NT2/D1 (cell line): Measurements from ENCODE around the gene PTPRN2.
"Not testable (repeated sequence)": the region's sequence is repeated elsewhere in the genome, so short reads cannot be mapped to it uniquely, and the experiment has no call there.

Experiments
- YY1 ChIP-seq: IDR thresholded peaks from 2 replicates; pipeline ENCODE4 v1.6.1; 2011; ENCODE audit not compliant: insufficient read length, insufficient read depth
- ZNF274 ChIP-seq: IDR thresholded peaks from 2 replicates; pipeline ENCODE4 v1.6.1; 2011; ENCODE audit warnings: mild to moderate bottlenecking, low read depth, low read length

GRCh38 chr7:158253670-158254045 lies 334.0 kb downstream of the PTPRN2 start:
- not testable (repeated sequence) for TF ChIP-seq ZNF274, YY1
